ENCODE results near the gene ITGA1. TPM values are rescaled to one million over a fixed set of nuclear protein-coding genes. Genes with fewer than 3 reads are reported as not detected.
"Not testable (repeated sequence)": the region's sequence is repeated elsewhere in the genome, so short reads cannot be mapped to it uniquely, and the experiment has no call there.

The ITGA1 gene
- total RNA-seq, 1 donor, result 104 TPM

DNA sequence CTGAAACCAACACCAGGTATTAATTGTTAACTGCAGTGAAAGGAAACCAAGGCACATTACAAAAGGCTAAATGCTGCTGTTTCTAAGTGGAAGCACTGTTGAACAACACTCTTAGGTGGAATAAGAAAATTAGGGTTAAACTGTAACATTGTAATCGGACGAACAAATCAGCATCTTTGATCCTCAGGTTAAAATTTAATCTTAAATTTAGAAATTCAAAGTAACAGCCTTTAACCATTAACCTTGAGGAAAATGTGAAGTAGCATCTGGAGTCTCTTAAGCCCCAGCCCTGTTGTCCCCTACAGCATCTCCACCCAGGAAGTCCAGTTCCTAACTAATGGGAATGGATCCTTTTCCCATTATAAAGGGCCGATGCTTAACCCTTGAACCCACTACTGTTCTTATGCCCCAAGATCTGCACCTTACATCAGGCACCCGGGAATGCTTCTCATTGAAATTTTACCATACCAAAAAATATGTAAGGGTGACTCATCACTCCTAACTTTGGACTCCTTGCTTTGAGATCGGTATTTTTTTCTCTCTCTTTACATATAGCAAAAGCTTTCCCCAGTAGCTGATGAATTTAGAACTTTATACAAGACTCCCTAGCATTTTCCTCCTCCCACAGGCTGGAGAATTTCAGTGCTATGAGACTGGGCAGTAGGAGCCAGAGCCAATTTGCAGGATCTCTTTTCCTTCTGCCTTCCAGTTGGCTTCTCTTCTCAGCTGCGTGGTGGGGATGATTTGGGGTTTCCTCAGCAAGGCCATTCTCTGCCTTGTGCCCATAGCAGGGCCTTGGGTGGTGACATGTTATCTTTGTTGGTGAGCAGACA is 169.4 kb downstream of the ITGA1 start:
- TF ChIP-seq, protein P1, sequence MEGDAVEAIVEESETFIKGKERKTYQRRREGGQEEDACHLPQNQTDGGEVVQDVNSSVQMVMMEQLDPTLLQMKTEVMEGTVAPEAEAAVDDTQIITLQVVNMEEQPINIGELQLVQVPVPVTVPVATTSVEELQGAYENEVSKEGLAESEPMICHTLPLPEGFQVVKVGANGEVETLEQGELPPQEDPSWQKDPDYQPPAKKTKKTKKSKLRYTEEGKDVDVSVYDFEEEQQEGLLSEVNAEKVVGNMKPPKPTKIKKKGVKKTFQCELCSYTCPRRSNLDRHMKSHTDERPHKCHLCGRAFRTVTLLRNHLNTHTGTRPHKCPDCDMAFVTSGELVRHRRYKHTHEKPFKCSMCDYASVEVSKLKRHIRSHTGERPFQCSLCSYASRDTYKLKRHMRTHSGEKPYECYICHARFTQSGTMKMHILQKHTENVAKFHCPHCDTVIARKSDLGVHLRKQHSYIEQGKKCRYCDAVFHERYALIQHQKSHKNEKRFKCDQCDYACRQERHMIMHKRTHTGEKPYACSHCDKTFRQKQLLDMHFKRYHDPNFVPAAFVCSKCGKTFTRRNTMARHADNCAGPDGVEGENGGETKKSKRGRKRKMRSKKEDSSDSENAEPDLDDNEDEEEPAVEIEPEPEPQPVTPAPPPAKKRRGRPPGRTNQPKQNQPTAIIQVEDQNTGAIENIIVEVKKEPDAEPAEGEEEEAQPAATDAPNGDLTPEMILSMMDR (IDR thresholded peaks at IDR 0.05; ENCODE audit: insufficient read depth, low read depth, low read length), result no peak
- no peak overlapping the region for H3K4me3 ChIP-seq (ENCODE audit: low read depth, low read length)
- DNase-seq (ENCODE audit: low read depth), result no peak

DNA sequence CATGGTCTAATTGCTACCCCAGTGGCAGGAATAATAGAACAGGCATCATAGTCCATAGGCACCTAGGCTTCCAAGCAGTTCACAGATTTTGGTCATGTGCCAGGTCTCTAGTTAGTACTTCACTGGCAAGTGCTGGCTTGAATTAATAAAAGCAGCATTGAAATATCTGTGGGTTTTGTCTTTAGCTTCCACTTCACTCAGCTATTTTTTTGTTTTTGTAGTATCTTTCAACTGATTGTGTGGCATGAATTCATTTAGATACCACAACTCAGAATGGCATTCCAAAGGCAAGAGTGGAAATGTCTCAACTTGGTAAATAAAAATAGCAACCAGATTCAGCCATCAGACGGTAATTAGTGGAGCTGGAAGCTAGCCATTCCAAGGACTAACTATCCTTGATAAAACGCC is 173.6 kb downstream of the ITGA1 start:
- H3K4me3 ChIP-seq (ENCODE audit: low read depth, low read length), result no peak overlapping the region
- TF ChIP-seq, protein P1 (IDR thresholded peaks at IDR 0.05; ENCODE audit: insufficient read depth, low read depth, low read length), result no peak
- peak; percentile 15 for DNase-seq (ENCODE audit: low read depth)

DNA sequence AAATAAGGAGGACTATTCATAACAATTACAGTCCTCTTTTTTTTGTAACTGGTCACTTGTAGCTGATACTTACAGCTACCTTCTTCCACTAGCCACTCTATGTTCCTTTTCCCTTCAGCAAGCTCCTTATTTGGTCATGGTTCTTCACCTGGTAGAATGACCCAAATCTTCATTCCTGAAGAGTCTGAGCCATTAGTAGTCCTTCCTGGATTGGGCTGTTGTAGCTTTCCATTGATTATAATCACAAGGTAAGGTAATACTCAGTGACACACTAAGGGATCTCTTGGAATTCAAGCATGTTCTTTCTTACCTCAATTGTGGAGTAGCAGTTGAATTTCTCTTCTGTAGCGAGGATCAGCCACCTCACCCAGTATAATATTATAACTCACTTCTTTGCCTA is 175.9 kb downstream of the ITGA1 start:
- H3K4me3 ChIP-seq (ENCODE audit: low read depth, low read length), result no peak overlapping the region
- DNase-seq (ENCODE audit: low read depth), result no peak
- TF ChIP-seq, protein P1 (IDR thresholded peaks at IDR 0.05; ENCODE audit: insufficient read depth, low read depth, low read length), result no peak

DNA sequence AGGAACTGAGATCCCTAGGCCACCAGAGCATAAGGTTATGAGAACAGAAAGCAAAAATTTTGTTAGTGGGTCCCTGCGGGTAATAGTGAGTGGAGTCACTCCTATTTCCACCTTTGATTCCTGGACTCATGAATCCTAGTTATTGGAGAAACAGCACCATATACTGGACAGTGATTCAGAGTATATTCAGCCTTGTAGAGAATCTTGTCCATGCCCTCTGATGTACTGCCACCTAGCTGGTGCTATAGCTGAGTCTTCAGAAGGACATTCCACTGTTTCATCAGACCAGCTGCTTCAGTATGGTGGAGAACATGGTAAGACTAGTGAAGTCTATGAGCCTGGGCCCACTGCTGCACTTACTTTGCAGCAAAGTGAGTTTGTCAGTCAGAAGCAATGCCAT is 176.4 kb downstream of the ITGA1 start:
- H3K4me3 ChIP-seq (ENCODE audit: low read depth, low read length), result no peak overlapping the region
- TF ChIP-seq, protein P1 (IDR thresholded peaks at IDR 0.05; ENCODE audit: insufficient read depth, low read depth, low read length), result no peak
- no peak for DNase-seq (ENCODE audit: low read depth)

DNA sequence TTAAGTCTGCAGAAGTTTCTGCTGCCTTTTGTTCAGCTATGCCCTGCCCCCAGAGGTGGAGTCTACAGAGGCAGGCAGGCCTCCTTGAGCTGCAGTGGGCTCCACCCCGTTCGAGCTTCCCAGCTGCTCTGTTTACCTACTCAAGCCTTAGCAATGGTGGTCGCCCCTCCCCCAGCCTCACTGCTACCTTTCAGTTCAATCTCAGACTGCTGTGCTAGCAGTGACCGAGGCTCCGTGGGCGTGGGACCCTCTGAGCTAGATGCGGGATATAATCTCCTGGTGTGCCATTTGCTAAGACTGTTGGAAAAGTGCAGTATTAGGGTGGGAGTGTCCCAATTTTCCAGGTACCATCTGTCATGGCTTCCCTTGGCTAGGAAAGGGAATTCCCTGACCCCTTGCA is 188.4 kb downstream of the ITGA1 start:
- DNase-seq (ENCODE audit: low read depth); H3K4me3 ChIP-seq (ENCODE audit: low read depth, low read length): not testable (repeated sequence)

DNA sequence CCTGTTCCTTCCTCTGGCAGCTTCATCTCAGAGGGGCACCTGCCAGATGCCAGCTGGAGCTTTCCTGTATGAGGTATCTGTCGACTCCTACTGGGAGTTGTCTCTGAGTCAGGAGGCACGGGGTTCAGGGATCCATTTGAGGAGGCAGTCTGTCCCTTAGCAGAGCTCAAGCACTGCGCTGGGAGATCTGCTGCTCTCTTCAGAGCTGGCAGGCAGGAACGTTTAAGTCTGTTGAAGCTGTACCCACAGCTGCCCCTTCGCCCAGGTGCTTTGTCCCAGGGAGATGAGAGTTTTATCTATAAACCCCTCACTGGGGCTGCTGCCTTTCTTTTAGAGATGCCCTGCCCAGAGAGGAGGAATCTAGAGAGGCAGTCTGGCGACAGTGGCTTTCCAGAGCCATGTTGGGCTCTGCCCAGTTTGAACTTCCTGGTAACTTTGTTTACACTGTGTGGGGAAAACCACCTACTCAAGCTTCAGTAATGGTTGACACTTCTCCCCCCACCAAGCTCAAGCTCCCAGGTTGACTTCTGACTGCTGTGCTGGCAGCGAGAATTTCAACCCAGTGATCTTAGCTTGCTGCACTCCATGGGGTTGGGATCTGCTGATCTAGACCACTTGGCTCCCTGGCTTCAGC is 189.7 kb downstream of the ITGA1 start:
- H3K4me3 ChIP-seq (ENCODE audit: low read depth, low read length), result no peak overlapping the region
- TF ChIP-seq, protein P1 (IDR thresholded peaks at IDR 0.05; ENCODE audit: insufficient read depth, low read depth, low read length), result no peak
- DNase-seq (ENCODE audit: low read depth), result no peak

DNA sequence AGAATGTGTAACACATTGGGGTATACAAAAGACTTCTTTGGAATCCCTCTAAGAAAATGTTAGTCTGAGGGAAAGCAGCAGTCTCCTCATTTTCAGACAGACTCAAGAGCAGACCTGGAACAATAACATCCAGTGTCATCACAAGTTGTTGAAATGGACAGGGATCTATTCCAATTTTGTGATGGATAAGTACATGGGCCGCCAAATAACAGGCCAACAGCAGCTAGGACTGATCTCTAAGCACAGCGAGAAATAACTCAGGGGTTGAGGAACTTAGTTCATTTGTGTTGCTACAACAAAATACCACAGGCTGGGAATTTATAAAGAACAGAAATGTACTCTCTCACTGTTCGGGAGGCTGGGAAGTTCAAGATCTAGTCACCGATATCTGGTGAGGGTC is 193.8 kb downstream of the ITGA1 start:
- DNase-seq (ENCODE audit: low read depth), result no peak
- TF ChIP-seq, protein P1 (IDR thresholded peaks at IDR 0.05; ENCODE audit: insufficient read depth, low read depth, low read length), result no peak
- no peak overlapping the region for H3K4me3 ChIP-seq (ENCODE audit: low read depth, low read length)

All from fibroblast of villous mesenchyme (primary cell).